GM23338 (cell line): Measurements from ENCODE around the gene TRAF3IP3.

Experiments used
- EZH2 ChIP-seq: fragments of 200-600 bp; sonication (generic); IDR thresholded peaks from one replicate; pipeline ENCODE4 v1.8.0; 2017; ENCODE audit warnings: antibody characterized with exemption, mild to moderate bottlenecking, low read depth; ENCODE audit not compliant: unreplicated experiment
- JUNB ChIP-seq: IDR thresholded peaks from one replicate; pipeline ENCODE4 v1.6.1; 2016; ENCODE audit warnings: antibody characterized with exemption; ENCODE audit not compliant: unreplicated experiment
- POLR2AphosphoS5 ChIP-seq: IDR thresholded peaks from 2 replicates; pipeline ENCODE4 v1.6.1; 2016; ENCODE audit warnings: antibody characterized with exemption, low read depth
- STAT1 ChIP-seq: IDR thresholded peaks from one replicate; pipeline ENCODE4 v1.6.1; 2016; ENCODE audit warnings: antibody characterized with exemption; ENCODE audit not compliant: unreplicated experiment
- TF ChIP-seq, protein P1 (sequence below), 2 experiments: fragments of 200-600 bp in 1 of 2; sonication (generic) in 1 of 2; conservative IDR thresholded peaks; 2 replicates each; pipeline versions ENCODE4 v1.5.1 to v1.6.1; 2016 to 2017; ENCODE audit warnings: antibody characterized with exemption in 2 of 2, low read depth in 2 of 2, mild to moderate bottlenecking in 2 of 2, moderate library complexity in 1 of 2
- TF ChIP-seq, protein P2 (sequence below): IDR thresholded peaks from one replicate; pipeline ENCODE4 v1.6.1; 2018; ENCODE audit warnings: antibody characterized with exemption; ENCODE audit not compliant: unreplicated experiment

DNA sequence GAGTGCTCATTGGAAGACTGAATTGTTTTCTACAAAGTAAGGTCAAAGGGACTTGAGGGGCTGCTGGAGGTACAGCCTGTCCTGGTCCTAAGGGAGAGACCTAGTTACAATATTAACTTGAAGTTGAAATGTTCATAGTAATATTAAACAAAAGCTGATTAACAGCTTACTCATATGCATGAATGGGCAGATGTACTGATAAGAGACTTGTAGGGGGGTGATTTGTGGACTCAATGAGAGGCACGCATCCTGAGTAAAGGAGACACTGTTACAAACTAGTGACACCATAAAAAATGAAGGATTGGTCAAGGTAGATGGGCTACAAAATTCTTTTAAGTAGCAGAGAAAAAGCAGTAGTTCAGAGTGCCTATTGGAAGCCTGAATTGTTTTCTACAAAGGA lies 48.5 kb upstream of the TRAF3IP3 start:
- TF ChIP-seq, protein P1, sequence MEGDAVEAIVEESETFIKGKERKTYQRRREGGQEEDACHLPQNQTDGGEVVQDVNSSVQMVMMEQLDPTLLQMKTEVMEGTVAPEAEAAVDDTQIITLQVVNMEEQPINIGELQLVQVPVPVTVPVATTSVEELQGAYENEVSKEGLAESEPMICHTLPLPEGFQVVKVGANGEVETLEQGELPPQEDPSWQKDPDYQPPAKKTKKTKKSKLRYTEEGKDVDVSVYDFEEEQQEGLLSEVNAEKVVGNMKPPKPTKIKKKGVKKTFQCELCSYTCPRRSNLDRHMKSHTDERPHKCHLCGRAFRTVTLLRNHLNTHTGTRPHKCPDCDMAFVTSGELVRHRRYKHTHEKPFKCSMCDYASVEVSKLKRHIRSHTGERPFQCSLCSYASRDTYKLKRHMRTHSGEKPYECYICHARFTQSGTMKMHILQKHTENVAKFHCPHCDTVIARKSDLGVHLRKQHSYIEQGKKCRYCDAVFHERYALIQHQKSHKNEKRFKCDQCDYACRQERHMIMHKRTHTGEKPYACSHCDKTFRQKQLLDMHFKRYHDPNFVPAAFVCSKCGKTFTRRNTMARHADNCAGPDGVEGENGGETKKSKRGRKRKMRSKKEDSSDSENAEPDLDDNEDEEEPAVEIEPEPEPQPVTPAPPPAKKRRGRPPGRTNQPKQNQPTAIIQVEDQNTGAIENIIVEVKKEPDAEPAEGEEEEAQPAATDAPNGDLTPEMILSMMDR (conservative IDR thresholded peaks at IDR 0.05; ENCODE audit: low read depth in 2 of 2): no peak
- no peak for TF ChIP-seq POLR2AphosphoS5
- TF ChIP-seq, protein P2, sequence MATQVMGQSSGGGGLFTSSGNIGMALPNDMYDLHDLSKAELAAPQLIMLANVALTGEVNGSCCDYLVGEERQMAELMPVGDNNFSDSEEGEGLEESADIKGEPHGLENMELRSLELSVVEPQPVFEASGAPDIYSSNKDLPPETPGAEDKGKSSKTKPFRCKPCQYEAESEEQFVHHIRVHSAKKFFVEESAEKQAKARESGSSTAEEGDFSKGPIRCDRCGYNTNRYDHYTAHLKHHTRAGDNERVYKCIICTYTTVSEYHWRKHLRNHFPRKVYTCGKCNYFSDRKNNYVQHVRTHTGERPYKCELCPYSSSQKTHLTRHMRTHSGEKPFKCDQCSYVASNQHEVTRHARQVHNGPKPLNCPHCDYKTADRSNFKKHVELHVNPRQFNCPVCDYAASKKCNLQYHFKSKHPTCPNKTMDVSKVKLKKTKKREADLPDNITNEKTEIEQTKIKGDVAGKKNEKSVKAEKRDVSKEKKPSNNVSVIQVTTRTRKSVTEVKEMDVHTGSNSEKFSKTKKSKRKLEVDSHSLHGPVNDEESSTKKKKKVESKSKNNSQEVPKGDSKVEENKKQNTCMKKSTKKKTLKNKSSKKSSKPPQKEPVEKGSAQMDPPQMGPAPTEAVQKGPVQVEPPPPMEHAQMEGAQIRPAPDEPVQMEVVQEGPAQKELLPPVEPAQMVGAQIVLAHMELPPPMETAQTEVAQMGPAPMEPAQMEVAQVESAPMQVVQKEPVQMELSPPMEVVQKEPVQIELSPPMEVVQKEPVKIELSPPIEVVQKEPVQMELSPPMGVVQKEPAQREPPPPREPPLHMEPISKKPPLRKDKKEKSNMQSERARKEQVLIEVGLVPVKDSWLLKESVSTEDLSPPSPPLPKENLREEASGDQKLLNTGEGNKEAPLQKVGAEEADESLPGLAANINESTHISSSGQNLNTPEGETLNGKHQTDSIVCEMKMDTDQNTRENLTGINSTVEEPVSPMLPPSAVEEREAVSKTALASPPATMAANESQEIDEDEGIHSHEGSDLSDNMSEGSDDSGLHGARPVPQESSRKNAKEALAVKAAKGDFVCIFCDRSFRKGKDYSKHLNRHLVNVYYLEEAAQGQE: no peak
- no peak for TF ChIP-seq EZH2
- TF ChIP-seq JUNB: no peak
- no peak for TF ChIP-seq STAT1
